GM10248 (cell line): ENCODE results near the gene C10orf143.

Experiments used
- CTCF ChIA-PET: fragments of 300-600 bp; sonication (Branson Sonifier 250); formaldehyde crosslinking; extraction: SDS; loops from one replicate; lab custom pipeline; 2021; ENCODE audit warnings: antibody characterized with exemption; lab: Yijun Ruan, JAX
- POLR2A ChIA-PET: fragments of 350-650 bp; sonication (Branson Sonifier 250); formaldehyde crosslinking; extraction: SDS; loops from one replicate; lab custom pipeline; 2020; ENCODE audit warnings: antibody characterized with exemption; lab: Yijun Ruan, JAX
- DNase-seq: peaks from one replicate; pipeline ENCODE4 v3.0.0; 2012; ENCODE audit errors: extremely low spot score
- TF ChIP-seq, protein P1 (sequence below): IDR thresholded peaks from 2 replicates; pipeline ENCODE4 v1.5.1; 2012; ENCODE audit warnings: mild to moderate bottlenecking, low read depth; ENCODE audit errors: extremely low read depth, missing control alignments, control extremely low read depth

Gene C10orf143

GRCh38 chr10:130141038-130141437, 30.4 kb upstream of the C10orf143 start:
- ChIA-PET CTCF (interaction anchor here (1.9 kb wide), 1 partner anchor 31 kb away, joined by 12 read pairs; the partner anchor contains the start of gene C10orf143), POLR2A (no interaction called here)
- TF ChIP-seq, protein P1, sequence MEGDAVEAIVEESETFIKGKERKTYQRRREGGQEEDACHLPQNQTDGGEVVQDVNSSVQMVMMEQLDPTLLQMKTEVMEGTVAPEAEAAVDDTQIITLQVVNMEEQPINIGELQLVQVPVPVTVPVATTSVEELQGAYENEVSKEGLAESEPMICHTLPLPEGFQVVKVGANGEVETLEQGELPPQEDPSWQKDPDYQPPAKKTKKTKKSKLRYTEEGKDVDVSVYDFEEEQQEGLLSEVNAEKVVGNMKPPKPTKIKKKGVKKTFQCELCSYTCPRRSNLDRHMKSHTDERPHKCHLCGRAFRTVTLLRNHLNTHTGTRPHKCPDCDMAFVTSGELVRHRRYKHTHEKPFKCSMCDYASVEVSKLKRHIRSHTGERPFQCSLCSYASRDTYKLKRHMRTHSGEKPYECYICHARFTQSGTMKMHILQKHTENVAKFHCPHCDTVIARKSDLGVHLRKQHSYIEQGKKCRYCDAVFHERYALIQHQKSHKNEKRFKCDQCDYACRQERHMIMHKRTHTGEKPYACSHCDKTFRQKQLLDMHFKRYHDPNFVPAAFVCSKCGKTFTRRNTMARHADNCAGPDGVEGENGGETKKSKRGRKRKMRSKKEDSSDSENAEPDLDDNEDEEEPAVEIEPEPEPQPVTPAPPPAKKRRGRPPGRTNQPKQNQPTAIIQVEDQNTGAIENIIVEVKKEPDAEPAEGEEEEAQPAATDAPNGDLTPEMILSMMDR: no peak
- no peak for DNase-seq

- POLR2A ChIA-PET: no interaction called here
- DNase-seq: no peak
- TF ChIP-seq, protein P1: no peak
- CTCF ChIA-PET: interaction anchor here (1.3 to 4.7 kb wide), 2 partner anchors 13 to 33 kb away, joined by 3 to 20 read pairs; no protein-coding TSS in a partner anchor
Measured at GRCh38 chr10:130140425-130140824, 29.8 kb upstream of the C10orf143 start.

- TF ChIP-seq, protein P1: no peak
- no peak for DNase-seq
- CTCF ChIA-PET: interaction anchor here (3.8 to 4.7 kb wide), 2 partner anchors 11 to 28 kb away, joined by 20 to 24 read pairs; partner anchors contain the start of gene C10orf143
- POLR2A ChIA-PET: no interaction called here
Measured at GRCh38 chr10:130138479-130138866, 27.8 kb upstream of the C10orf143 start.

DNA sequence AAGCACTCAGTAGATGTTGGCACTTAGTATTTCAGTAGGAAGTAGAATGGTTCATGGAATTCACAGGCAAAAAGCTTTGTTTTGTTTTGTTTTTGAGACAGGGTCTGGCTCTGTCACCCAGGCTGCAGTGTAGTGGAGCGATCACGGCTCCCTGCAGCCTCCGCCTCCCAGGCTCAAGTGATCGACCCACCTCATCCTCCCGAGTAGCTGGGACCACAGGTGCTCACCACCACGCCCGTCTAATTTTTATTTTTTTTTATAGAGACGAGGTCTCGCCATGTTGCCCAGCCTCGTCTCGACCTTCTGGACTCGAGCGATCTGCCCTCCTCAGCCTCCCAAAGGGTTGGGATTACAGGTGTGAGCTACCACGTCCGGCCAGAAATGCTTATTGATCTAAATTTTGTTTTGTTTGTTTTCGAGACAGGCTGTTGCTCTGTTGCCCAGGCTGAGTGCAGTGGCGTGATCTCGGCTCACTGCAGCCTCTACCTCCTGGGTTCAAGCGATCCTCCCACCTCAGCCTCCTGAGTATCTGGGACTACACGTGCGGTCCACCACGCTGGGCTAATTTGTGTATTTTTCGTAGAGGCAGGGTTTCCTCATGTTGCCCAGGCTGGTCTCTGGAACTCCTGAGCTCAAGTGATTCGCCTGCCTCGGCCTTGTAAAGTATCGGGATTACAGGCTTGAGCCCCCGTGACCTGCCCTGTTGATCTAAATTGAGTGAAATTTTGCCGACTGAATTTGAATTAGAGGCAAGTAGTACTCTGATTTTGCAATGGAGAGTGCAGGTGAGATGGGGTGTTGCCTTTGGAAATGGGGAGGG, 27.2 kb upstream of the C10orf143 start:
- TF ChIP-seq, protein P1: no peak
- POLR2A ChIA-PET: no interaction called here
- CTCF ChIA-PET: interaction anchor here (1.2 to 4.7 kb wide), 3 partner anchors 10 to 28 kb away, joined by 3 to 24 read pairs (median 20); partner anchors contain the start of gene C10orf143
- no peak for DNase-seq

DNA sequence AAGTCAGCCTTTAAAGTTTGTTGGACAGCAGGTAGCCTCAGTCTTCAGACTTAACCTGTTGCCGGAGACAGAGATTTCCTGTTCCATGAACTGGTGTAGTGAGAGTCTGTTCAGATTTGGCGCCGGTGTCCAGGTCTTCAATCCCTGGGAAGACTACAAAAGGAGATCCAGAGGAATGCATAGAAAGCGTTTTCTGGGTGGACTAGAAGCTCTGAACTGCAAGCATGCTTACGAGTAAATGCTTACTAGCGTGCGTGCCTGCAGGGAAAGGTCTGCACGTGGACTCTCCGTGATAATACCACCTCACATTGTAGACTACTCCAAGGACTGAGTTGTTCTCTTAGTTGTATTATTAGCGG, 26.4 kb upstream of the C10orf143 start:
- ChIA-PET POLR2A (interaction anchor here (1.5 kb wide), 1 partner anchor 26 kb away, joined by 11 read pairs; the partner anchor contains the start of gene C10orf143), CTCF (interaction anchor here (1.0 to 4.7 kb wide), 4 partner anchors 9 to 28 kb away, joined by 3 to 24 read pairs (median 12); partner anchors contain the start of gene C10orf143)
- TF ChIP-seq, protein P1: no peak
- no peak for DNase-seq

- ChIA-PET CTCF (interaction anchor here (1.0 to 4.7 kb wide), 3 partner anchors 9 to 28 kb away, joined by 3 to 24 read pairs (median 20); partner anchors contain the start of gene C10orf143), POLR2A (interaction anchor here (1.5 kb wide), 1 partner anchor 25 kb away, joined by 11 read pairs; the partner anchor contains the start of gene C10orf143)
- DNase-seq: peak; percentile 96
- TF ChIP-seq, protein P1: no peak
Measured at GRCh38 chr10:130136226-130137089, 25.8 kb upstream of the C10orf143 start, which contains the start of gene GLRX3. Gene GLRX3 (plus strand): TSS chr10:130136391. CDS start chr10:130136421, 30 bp downstream.
